HG03039 (cell line): Measurements from ENCODE around the gene WWC1.
"Not testable (repeated sequence)": the region's sequence is repeated elsewhere in the genome, so short reads cannot be mapped to it uniquely, and the experiment has no call there.

Experiments
- ATAC-seq: cut with Tn5 transposase; IDR thresholded peaks from one replicate; pipeline ENCODE4 v1.9.1; 2021; ENCODE audit warnings: mild to moderate bottlenecking, moderate library complexity; ENCODE audit not compliant: unreplicated experiment

WWC1 gene

GRCh38 chr5:168432903-168433302 lies 141.5 kb downstream of the WWC1 start:
- ATAC-seq, result no peak

- no peak for ATAC-seq
Measured at GRCh38 chr5:168434001-168434400, 142.6 kb downstream of the WWC1 start.

- no peak for ATAC-seq
Measured at GRCh38 chr5:168434746-168435321, 143.4 kb downstream of the WWC1 start.

GRCh38 chr5:168435340-168435739 lies 143.9 kb downstream of the WWC1 start:
- ATAC-seq, result not testable (repeated sequence)

GRCh38 chr5:168438349-168438748 lies 146.9 kb downstream of the WWC1 start:
- no peak for ATAC-seq

- ATAC-seq, result no peak
Measured at GRCh38 chr5:168443533-168443932, 152.1 kb downstream of the WWC1 start.

- ATAC-seq, result no peak
Measured at GRCh38 chr5:168443950-168444700, 152.7 kb downstream of the WWC1 start.

GRCh38 chr5:168446983-168447619 lies 155.7 kb downstream of the WWC1 start:
- ATAC-seq, result no peak

- ATAC-seq, result no peak
Measured at GRCh38 chr5:168447808-168448207, 156.4 kb downstream of the WWC1 start.

GRCh38 chr5:168449166-168449565 lies 157.7 kb downstream of the WWC1 start:
- ATAC-seq, result no peak

- ATAC-seq, result no peak
Measured at GRCh38 chr5:168451565-168451964, 160.1 kb downstream of the WWC1 start.

- no peak for ATAC-seq
Measured at GRCh38 chr5:168455201-168455600, 163.8 kb downstream of the WWC1 start.

- ATAC-seq, result no peak
Measured at GRCh38 chr5:168457542-168457941, 166.1 kb downstream of the WWC1 start.

- no peak for ATAC-seq
Measured at GRCh38 chr5:168460606-168461005, 169.2 kb downstream of the WWC1 start.

- ATAC-seq, result no peak
Measured at GRCh38 chr5:168463081-168463480, 171.6 kb downstream of the WWC1 start.

GRCh38 chr5:168464214-168464613 lies 172.8 kb downstream of the WWC1 start:
- ATAC-seq, result no peak

- no peak for ATAC-seq
Measured at GRCh38 chr5:168464641-168465040, 173.2 kb downstream of the WWC1 start.

- no peak for ATAC-seq
Measured at GRCh38 chr5:168467755-168468330, 176.4 kb downstream of the WWC1 start.

GRCh38 chr5:168468836-168469235 lies 177.4 kb downstream of the WWC1 start:
- no peak for ATAC-seq

- ATAC-seq, result no peak
Measured at GRCh38 chr5:168469816-168470215, 178.4 kb downstream of the WWC1 start.

GRCh38 chr5:168471785-168472184 lies 180.3 kb downstream of the WWC1 start:
- no peak for ATAC-seq

GRCh38 chr5:168472329-168472728 lies 180.9 kb downstream of the WWC1 start:
- no peak for ATAC-seq
